ENCODE results near the gene C5orf63.

- no peak for TF ChIP-seq CTCF (IDR thresholded peaks at IDR 0.05; ENCODE audit: low read depth, low read length, missing input control)
- TF ChIP-seq REST (IDR thresholded peaks at IDR 0.05): no peak
- TF ChIP-seq TAF1 (conservative IDR thresholded peaks at IDR 0.05): no peak
- no peak for TF ChIP-seq GABPA (IDR thresholded peaks at IDR 0.05 in 1 of 2, conservative IDR thresholded peaks at IDR 0.05 in 1 of 2)
- TF ChIP-seq YY1 (IDR thresholded peaks at IDR 0.05): no peak
- TF ChIP-seq ATF3 (IDR thresholded peaks at IDR 0.05): no peak
- no peak for TF ChIP-seq MAX (IDR thresholded peaks at IDR 0.05)
- TF ChIP-seq EGR1 (IDR thresholded peaks at IDR 0.05; ENCODE audit: low read depth in 2 of 2): no peak
- no peak for TF ChIP-seq SP1 (IDR thresholded peaks at IDR 0.05)
- no peak for TF ChIP-seq RXRA (IDR thresholded peaks at IDR 0.05)
- no peak for TF ChIP-seq JUND (IDR thresholded peaks at IDR 0.05)
- no peak for TF ChIP-seq HNF4G (IDR thresholded peaks at IDR 0.05)
Observed at GRCh38 chr5:127015716-127016115, 57.6 kb downstream of the C5orf63 start.

All from liver (tissue), 3 donors.